ENCODE measurements around the gene ARL4A. TPM values are rescaled to one million over a fixed set of nuclear protein-coding genes. Genes with fewer than 3 reads are reported as not detected.

ARL4A gene
- total RNA-seq, 2 experiments from 2014 or later, result 8.8 to 9.6 TPM

GRCh38 chr7:12719141-12719919, 31.9 kb downstream of the ARL4A start:
- CTCF ChIA-PET, result no interaction called here
- POLR2A ChIA-PET, result no interaction called here

- POLR2A ChIA-PET, result no interaction called here
- CTCF ChIA-PET, result no interaction called here
Observed at GRCh38 chr7:12719981-12720865, 32.8 kb downstream of the ARL4A start.

GRCh38 chr7:12721286-12721830, 33.9 kb downstream of the ARL4A start:
- ChIA-PET POLR2A (no interaction called here), CTCF (interaction anchor here (0.7 kb wide), 1 partner anchor 454 kb away, joined by 3 read pairs; no protein-coding TSS in a partner anchor)

- CTCF ChIA-PET, result no interaction called here
- POLR2A ChIA-PET, result interaction anchor here (0.8 kb wide), 1 partner anchor 36 kb away, joined by 3 read pairs; no protein-coding TSS in a partner anchor
Observed at GRCh38 chr7:12722136-12722535, 34.7 kb downstream of the ARL4A start.

- ChIA-PET CTCF (no interaction called here), POLR2A (interaction anchor here (0.8 kb wide), 1 partner anchor 37 kb away, joined by 3 read pairs; no protein-coding TSS in a partner anchor)
Observed at GRCh38 chr7:12722636-12723605, 35.5 kb downstream of the ARL4A start.

- ChIA-PET CTCF (interaction anchor here (1.4 kb wide), 1 partner anchor 10 kb away, joined by 3 read pairs; no protein-coding TSS in a partner anchor), POLR2A (no interaction called here)
Observed at GRCh38 chr7:12725575-12726316, 38.3 kb downstream of the ARL4A start.

GRCh38 chr7:12726908-12727307, 39.5 kb downstream of the ARL4A start:
- POLR2A ChIA-PET, result no interaction called here
- CTCF ChIA-PET, result no interaction called here

- ChIA-PET CTCF (no interaction called here), POLR2A (no interaction called here)
Observed at GRCh38 chr7:12727455-12728191, 40.2 kb downstream of the ARL4A start.

- ChIA-PET CTCF (no interaction called here), POLR2A (no interaction called here)
Observed at GRCh38 chr7:12728192-12728538, 40.7 kb downstream of the ARL4A start.

GRCh38 chr7:12729112-12729511, 41.7 kb downstream of the ARL4A start:
- POLR2A ChIA-PET, result no interaction called here

GRCh38 chr7:12730523-12730922, 43.1 kb downstream of the ARL4A start:
- POLR2A ChIA-PET, result no interaction called here
- CTCF ChIA-PET, result no interaction called here

More at GRCh38 chr7:12729112-12729511, 41.7 kb downstream of the ARL4A start:
- CTCF ChIA-PET, result interaction anchor here (1.5 kb wide), 1 partner anchor 42 kb away, joined by 3 read pairs; no protein-coding TSS in a partner anchor

- CTCF ChIA-PET, result no interaction called here
- POLR2A ChIA-PET, result interaction anchor here (0.5 kb wide), 1 partner anchor 215 kb away, joined by 3 read pairs; no protein-coding TSS in a partner anchor
Observed at GRCh38 chr7:12731214-12731656, 43.8 kb downstream of the ARL4A start.

GRCh38 chr7:12731775-12732174, 44.3 kb downstream of the ARL4A start:
- ChIA-PET CTCF (interaction anchor here (1.0 kb wide), 1 partner anchor 45 kb away, joined by 3 read pairs; no protein-coding TSS in a partner anchor), POLR2A (interaction anchor here (0.5 kb wide), 1 partner anchor 214 kb away, joined by 3 read pairs; no protein-coding TSS in a partner anchor)

- ChIA-PET CTCF (interaction anchor here (1.0 kb wide), 1 partner anchor 46 kb away, joined by 3 read pairs; no protein-coding TSS in a partner anchor), POLR2A (no interaction called here)
Observed at GRCh38 chr7:12732428-12732827, 45.0 kb downstream of the ARL4A start.

- ChIA-PET POLR2A (no interaction called here), CTCF (no interaction called here)
Observed at GRCh38 chr7:12735923-12736322, 48.5 kb downstream of the ARL4A start.

GRCh38 chr7:12737373-12737772, 49.9 kb downstream of the ARL4A start:
- ChIA-PET CTCF (no interaction called here), POLR2A (no interaction called here)

- POLR2A ChIA-PET, result no interaction called here
Observed at GRCh38 chr7:12737836-12738235, 50.4 kb downstream of the ARL4A start.

GRCh38 chr7:12738665-12739064, 51.2 kb downstream of the ARL4A start:
- POLR2A ChIA-PET, result no interaction called here
- CTCF ChIA-PET, result no interaction called here

More at GRCh38 chr7:12737836-12738235, 50.4 kb downstream of the ARL4A start:
- CTCF ChIA-PET, result no interaction called here
